Measurements from ENCODE around the gene ADAM19.
A peak's percentile ranks its signal among the peaks of the same experiment; 100 is the strongest.

ADAM19 gene

GRCh38 chr5:157578079-157578780, 2.7 kb upstream of the ADAM19 start:
- H3K4me3 ChIP-seq (ENCODE audit: low read depth in 1 of 2, low read length in 2 of 2), result no peak overlapping the region
- no peaks in the 10 kb centered on the region for H3K36me3 ChIP-seq (ENCODE audit: control insufficient read depth in 1 of 2, insufficient read depth in 2 of 2, low read length in 2 of 2)
- H3K4me1 ChIP-seq (ENCODE audit: control insufficient read depth in 1 of 2, insufficient read depth in 2 of 2, low read length in 2 of 2), result no peaks in the 10 kb centered on the region
- peaks cover 8 to 12% of the 10 kb centered on the region in 2 donors for H3K27me3 ChIP-seq (ENCODE audit: control insufficient read depth in 1 of 2, insufficient read depth in 2 of 2, low read length in 2 of 2)
- H3K27ac ChIP-seq (ENCODE audit: low read depth, low read length), result no peak overlapping the region
- no peaks in the 10 kb centered on the region for H3K9me3 ChIP-seq (ENCODE audit: control insufficient read depth in 1 of 2, low read length in 2 of 2)
- no peak overlapping the region for H3K9ac ChIP-seq (ENCODE audit: low read depth in 1 of 2, low read length in 2 of 2)

DNA sequence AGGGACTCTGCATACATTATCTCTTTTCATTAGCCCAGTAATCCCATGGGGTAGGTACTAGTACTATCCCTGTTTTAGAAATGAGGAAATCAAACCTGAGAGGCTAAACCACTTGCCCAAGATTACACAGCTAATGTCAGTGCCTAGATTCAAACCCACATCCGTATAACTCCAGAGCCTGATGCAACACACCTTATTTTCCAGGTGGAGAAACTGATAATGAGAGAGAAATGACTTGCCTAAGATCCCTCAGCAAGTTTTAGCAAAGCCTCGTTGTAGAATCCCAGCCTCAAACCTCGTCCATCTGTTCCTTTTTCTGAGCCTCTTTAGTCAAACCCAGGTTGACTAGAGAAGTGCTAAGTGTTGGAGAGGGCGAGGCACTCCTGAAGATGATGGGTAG, 1.1 kb upstream of the ADAM19 start:
- Histone ChIP-seq H3K4me3 (ENCODE audit: low read depth in 1 of 2, low read length in 2 of 2) (no peak overlapping the region), H3K9ac (ENCODE audit: low read depth in 1 of 2, low read length in 2 of 2) (no peak overlapping the region), H3K27me3 (ENCODE audit: control insufficient read depth in 1 of 2, insufficient read depth in 2 of 2, low read length in 2 of 2) (peaks cover 8 to 12% of the 10 kb centered on the region in 2 donors), H3K27ac (ENCODE audit: low read depth, low read length) (no peak overlapping the region), H3K9me3 (ENCODE audit: control insufficient read depth in 1 of 2, low read length in 2 of 2) (no peaks in the 10 kb centered on the region), H3K36me3 (ENCODE audit: control insufficient read depth in 1 of 2, insufficient read depth in 2 of 2, low read length in 2 of 2) (no peaks in the 10 kb centered on the region), H3K4me1 (ENCODE audit: control insufficient read depth in 1 of 2, insufficient read depth in 2 of 2, low read length in 2 of 2) (peaks cover 0 to 2% of the 10 kb centered on the region in 2 donors)

GRCh38 chr5:157574456-157575380, 857 bp downstream of the ADAM19 start:
- peak overlapping the region; percentile 69 for H3K27ac ChIP-seq (ENCODE audit: low read depth, low read length)
- H3K9me3 ChIP-seq (ENCODE audit: control insufficient read depth in 1 of 2, low read length in 2 of 2), result no peaks in the 10 kb centered on the region
- no peaks in the 10 kb centered on the region for H3K36me3 ChIP-seq (ENCODE audit: control insufficient read depth in 1 of 2, insufficient read depth in 2 of 2, low read length in 2 of 2)
- H3K27me3 ChIP-seq (ENCODE audit: control insufficient read depth in 1 of 2, insufficient read depth in 2 of 2, low read length in 2 of 2), result peaks cover 8 to 12% of the 10 kb centered on the region in 2 donors
- H3K4me3 ChIP-seq (ENCODE audit: low read depth in 1 of 2, low read length in 2 of 2), result peak overlapping the region; percentile 72 to 82
- peak overlapping the region; percentile 69 for H3K9ac ChIP-seq (ENCODE audit: low read depth in 1 of 2, low read length in 2 of 2)
- H3K4me1 ChIP-seq (ENCODE audit: control insufficient read depth in 1 of 2, insufficient read depth in 2 of 2, low read length in 2 of 2), result peaks cover 9 to 10% of the 10 kb centered on the region in 2 donors

DNA sequence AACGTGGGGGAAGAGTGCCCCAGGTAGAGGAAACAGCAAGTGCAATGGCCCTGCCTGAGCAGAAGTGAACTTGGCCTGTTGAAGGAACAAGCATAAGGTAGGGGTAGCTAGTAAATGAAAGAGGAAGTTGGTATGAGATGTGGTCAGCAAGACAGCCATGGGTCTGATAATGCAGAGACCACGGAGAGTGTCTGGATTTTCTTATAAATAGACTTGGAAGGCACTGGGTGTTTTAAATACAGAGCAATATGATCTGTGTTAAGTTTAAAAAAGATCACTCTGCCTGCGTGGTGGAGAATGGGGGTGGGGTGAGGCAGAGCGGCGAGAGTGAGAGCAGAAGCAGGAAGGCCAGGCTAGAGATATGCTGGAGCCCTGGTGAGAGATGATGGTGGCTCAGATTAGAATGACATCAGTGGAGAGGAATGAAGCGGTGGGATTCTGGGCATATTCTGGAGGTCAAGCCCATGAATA, 4.2 kb downstream of the ADAM19 start:
- Histone ChIP-seq H3K4me3 (ENCODE audit: low read depth in 1 of 2, low read length in 2 of 2) (peak overlapping the region in 1 of 2 donors; percentile 40), H3K9ac (ENCODE audit: low read depth in 1 of 2, low read length in 2 of 2) (peak overlapping the region in 1 of 2 donors; percentile 32), H3K27me3 (ENCODE audit: control insufficient read depth in 1 of 2, insufficient read depth in 2 of 2, low read length in 2 of 2) (peaks cover 8 to 12% of the 10 kb centered on the region in 2 donors), H3K4me1 (ENCODE audit: control insufficient read depth in 1 of 2, insufficient read depth in 2 of 2, low read length in 2 of 2) (peaks cover 9 to 13% of the 10 kb centered on the region in 2 donors), H3K9me3 (ENCODE audit: control insufficient read depth in 1 of 2, low read length in 2 of 2) (no peaks in the 10 kb centered on the region), H3K27ac (ENCODE audit: low read depth, low read length) (no peak overlapping the region), H3K36me3 (ENCODE audit: control insufficient read depth in 1 of 2, insufficient read depth in 2 of 2, low read length in 2 of 2) (no peaks in the 10 kb centered on the region)

- no peak overlapping the region for H3K4me3 ChIP-seq (ENCODE audit: low read depth in 1 of 2, low read length in 2 of 2)
- no peak overlapping the region for H3K9ac ChIP-seq (ENCODE audit: low read depth in 1 of 2, low read length in 2 of 2)
- H3K27me3 ChIP-seq (ENCODE audit: control insufficient read depth in 1 of 2, insufficient read depth in 2 of 2, low read length in 2 of 2), result peaks cover 8 to 12% of the 10 kb centered on the region in 2 donors
- no peaks in the 10 kb centered on the region for H3K36me3 ChIP-seq (ENCODE audit: control insufficient read depth in 1 of 2, insufficient read depth in 2 of 2, low read length in 2 of 2)
- no peaks in the 10 kb centered on the region for H3K9me3 ChIP-seq (ENCODE audit: control insufficient read depth in 1 of 2, low read length in 2 of 2)
- peaks cover 9 to 13% of the 10 kb centered on the region in 2 donors for H3K4me1 ChIP-seq (ENCODE audit: control insufficient read depth in 1 of 2, insufficient read depth in 2 of 2, low read length in 2 of 2)
- no peak overlapping the region for H3K27ac ChIP-seq (ENCODE audit: low read depth, low read length)
These were observed 4.9 kb downstream of the ADAM19 start for GRCh38 chr5:157570531-157571200.

DNA sequence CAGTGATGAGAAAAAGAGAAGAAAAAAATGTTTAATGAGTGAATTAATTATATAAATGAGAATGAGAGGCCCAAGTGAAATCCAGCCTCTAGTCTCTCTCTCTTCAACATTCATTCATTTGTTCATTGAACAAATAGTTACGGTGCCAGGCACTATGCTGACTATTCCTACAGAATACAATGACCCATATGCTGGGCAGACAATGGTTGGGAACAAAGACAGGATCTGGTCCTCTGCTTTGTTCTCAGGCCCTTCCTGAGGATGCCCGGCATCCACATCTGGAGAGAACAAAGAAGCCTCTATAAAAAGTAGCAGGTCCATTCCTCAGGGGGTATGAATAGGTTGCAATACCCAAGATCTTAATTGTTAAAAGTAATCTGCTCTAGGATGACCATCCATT, 6.9 kb downstream of the ADAM19 start:
- H3K9ac ChIP-seq (ENCODE audit: low read depth in 1 of 2, low read length in 2 of 2), result no peak overlapping the region
- no peak overlapping the region for H3K27ac ChIP-seq (ENCODE audit: low read depth, low read length)
- peaks cover 0 to under 1% of the 10 kb centered on the region in 2 donors for H3K27me3 ChIP-seq (ENCODE audit: control insufficient read depth in 1 of 2, insufficient read depth in 2 of 2, low read length in 2 of 2)
- H3K9me3 ChIP-seq (ENCODE audit: control insufficient read depth in 1 of 2, low read length in 2 of 2), result no peaks in the 10 kb centered on the region
- H3K4me1 ChIP-seq (ENCODE audit: control insufficient read depth in 1 of 2, insufficient read depth in 2 of 2, low read length in 2 of 2), result peaks cover 15 to 23% of the 10 kb centered on the region in 2 donors
- no peak overlapping the region for H3K4me3 ChIP-seq (ENCODE audit: low read depth in 1 of 2, low read length in 2 of 2)
- peaks cover 0 to 2% of the 10 kb centered on the region in 2 donors for H3K36me3 ChIP-seq (ENCODE audit: control insufficient read depth in 1 of 2, insufficient read depth in 2 of 2, low read length in 2 of 2)

DNA sequence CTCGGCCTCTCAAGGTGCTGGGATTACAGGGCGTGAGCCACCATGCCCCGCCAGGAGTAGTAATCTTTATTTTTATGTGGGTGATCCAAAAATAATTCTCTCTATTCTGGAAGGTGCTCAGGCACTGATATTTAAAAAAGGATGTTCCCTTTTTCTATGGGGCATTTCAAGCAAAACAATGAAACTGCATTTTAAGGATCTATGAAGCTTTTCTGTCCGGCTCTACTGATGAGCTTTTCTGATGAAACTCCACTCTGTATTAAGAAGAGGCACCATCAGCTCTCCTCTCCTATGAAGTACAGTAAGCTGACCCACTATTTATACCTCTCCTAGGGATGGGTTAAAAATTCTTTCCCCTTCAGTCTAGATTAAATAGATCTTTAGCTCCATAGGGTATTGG, 7.4 kb downstream of the ADAM19 start:
- Histone ChIP-seq H3K4me1 (ENCODE audit: control insufficient read depth in 1 of 2, insufficient read depth in 2 of 2, low read length in 2 of 2) (peaks cover 18 to 26% of the 10 kb centered on the region in 2 donors), H3K27ac (ENCODE audit: low read depth, low read length) (no peak overlapping the region), H3K9ac (ENCODE audit: low read depth in 1 of 2, low read length in 2 of 2) (no peak overlapping the region), H3K4me3 (ENCODE audit: low read depth in 1 of 2, low read length in 2 of 2) (no peak overlapping the region), H3K27me3 (ENCODE audit: control insufficient read depth in 1 of 2, insufficient read depth in 2 of 2, low read length in 2 of 2) (no peaks in the 10 kb centered on the region), H3K36me3 (ENCODE audit: control insufficient read depth in 1 of 2, insufficient read depth in 2 of 2, low read length in 2 of 2) (peaks cover 0 to 6% of the 10 kb centered on the region in 2 donors), H3K9me3 (ENCODE audit: control insufficient read depth in 1 of 2, low read length in 2 of 2) (no peaks in the 10 kb centered on the region)

GRCh38 chr5:157566902-157567489, 8.6 kb downstream of the ADAM19 start:
- Histone ChIP-seq H3K36me3 (ENCODE audit: control insufficient read depth in 1 of 2, insufficient read depth in 2 of 2, low read length in 2 of 2) (peaks cover 0 to 6% of the 10 kb centered on the region in 2 donors), H3K4me1 (ENCODE audit: control insufficient read depth in 1 of 2, insufficient read depth in 2 of 2, low read length in 2 of 2) (peaks cover 29 to 30% of the 10 kb centered on the region in 2 donors), H3K4me3 (ENCODE audit: low read depth in 1 of 2, low read length in 2 of 2) (no peak overlapping the region), H3K27me3 (ENCODE audit: control insufficient read depth in 1 of 2, insufficient read depth in 2 of 2, low read length in 2 of 2) (no peaks in the 10 kb centered on the region), H3K9me3 (ENCODE audit: control insufficient read depth in 1 of 2, low read length in 2 of 2) (no peaks in the 10 kb centered on the region), H3K27ac (ENCODE audit: low read depth, low read length) (no peak overlapping the region), H3K9ac (ENCODE audit: low read depth in 1 of 2, low read length in 2 of 2) (no peak overlapping the region)

- H3K4me1 ChIP-seq (ENCODE audit: control insufficient read depth in 1 of 2, insufficient read depth in 2 of 2, low read length in 2 of 2), result peaks cover 22 to 23% of the 10 kb centered on the region in 2 donors
- peak overlapping the region; percentile 4 to 31 for H3K4me3 ChIP-seq (ENCODE audit: low read depth in 1 of 2, low read length in 2 of 2)
- H3K27me3 ChIP-seq (ENCODE audit: control insufficient read depth in 1 of 2, insufficient read depth in 2 of 2, low read length in 2 of 2), result no peaks in the 10 kb centered on the region
- H3K9ac ChIP-seq (ENCODE audit: low read depth in 1 of 2, low read length in 2 of 2), result peak overlapping the region in 1 of 2 donors; percentile 15
- no peaks in the 10 kb centered on the region for H3K9me3 ChIP-seq (ENCODE audit: control insufficient read depth in 1 of 2, low read length in 2 of 2)
- peaks cover 0 to 9% of the 10 kb centered on the region in 2 donors for H3K36me3 ChIP-seq (ENCODE audit: control insufficient read depth in 1 of 2, insufficient read depth in 2 of 2, low read length in 2 of 2)
- H3K27ac ChIP-seq (ENCODE audit: low read depth, low read length), result no peak overlapping the region
These were observed 11.5 kb downstream of the ADAM19 start for GRCh38 chr5:157563929-157564716.
